MM.1S (cell line): ENCODE measurements around the gene FOLH1.
"Not testable (repeated sequence)": the region's sequence is repeated elsewhere in the genome, so short reads cannot be mapped to it uniquely, and the experiment has no call there.

Source experiments
- EZH2 ChIP-seq: fragments of 300-600 bp; sonication (generic); optimal IDR thresholded peaks from 2 replicates; pipeline ENCODE3; 2017; ENCODE audit warnings: low read depth, mild to moderate bottlenecking, antibody characterized with exemption, low read length, mixed read lengths
- EZH2phosphoT487 ChIP-seq: fragments of 300-600 bp; sonication (generic); IDR thresholded peaks from 2 replicates; pipeline ENCODE4 v1.6.1; 2018; ENCODE audit warnings: antibody characterized with exemption, low read length
- TF ChIP-seq, protein P1 (sequence below): fragments of 300-600 bp; sonication (generic); IDR thresholded peaks from 2 replicates; pipeline ENCODE4 v1.5.1; 2016; ENCODE audit warnings: antibody characterized with exemption, low read length, mixed read lengths

DNA sequence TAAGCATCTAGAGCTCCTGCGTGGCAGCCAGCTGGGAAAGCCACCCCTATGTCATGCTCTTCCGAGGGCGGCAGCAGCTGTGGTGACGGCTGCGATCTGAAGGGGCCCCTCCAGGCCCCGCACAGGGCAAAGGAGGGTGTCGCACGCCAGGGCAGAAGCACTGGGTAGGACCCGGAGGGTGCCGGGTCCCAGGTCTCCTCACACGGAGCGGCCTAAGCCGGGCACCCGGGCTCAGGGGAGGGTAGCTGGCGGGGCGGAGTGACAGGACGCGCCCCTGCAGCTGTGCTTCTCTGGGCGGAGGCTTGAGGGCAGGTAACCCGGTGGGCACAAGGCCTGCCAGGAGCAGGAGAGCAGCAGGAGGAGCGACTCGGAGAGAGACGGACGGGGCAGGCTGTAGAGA, 106.0 kb downstream of the FOLH1 start:
- TF ChIP-seq, protein P1, sequence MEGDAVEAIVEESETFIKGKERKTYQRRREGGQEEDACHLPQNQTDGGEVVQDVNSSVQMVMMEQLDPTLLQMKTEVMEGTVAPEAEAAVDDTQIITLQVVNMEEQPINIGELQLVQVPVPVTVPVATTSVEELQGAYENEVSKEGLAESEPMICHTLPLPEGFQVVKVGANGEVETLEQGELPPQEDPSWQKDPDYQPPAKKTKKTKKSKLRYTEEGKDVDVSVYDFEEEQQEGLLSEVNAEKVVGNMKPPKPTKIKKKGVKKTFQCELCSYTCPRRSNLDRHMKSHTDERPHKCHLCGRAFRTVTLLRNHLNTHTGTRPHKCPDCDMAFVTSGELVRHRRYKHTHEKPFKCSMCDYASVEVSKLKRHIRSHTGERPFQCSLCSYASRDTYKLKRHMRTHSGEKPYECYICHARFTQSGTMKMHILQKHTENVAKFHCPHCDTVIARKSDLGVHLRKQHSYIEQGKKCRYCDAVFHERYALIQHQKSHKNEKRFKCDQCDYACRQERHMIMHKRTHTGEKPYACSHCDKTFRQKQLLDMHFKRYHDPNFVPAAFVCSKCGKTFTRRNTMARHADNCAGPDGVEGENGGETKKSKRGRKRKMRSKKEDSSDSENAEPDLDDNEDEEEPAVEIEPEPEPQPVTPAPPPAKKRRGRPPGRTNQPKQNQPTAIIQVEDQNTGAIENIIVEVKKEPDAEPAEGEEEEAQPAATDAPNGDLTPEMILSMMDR = not testable (repeated sequence)
- not testable (repeated sequence) for TF ChIP-seq EZH2, EZH2phosphoT487
